SK-N-SH (cell line): ENCODE measurements around the gene CTRB1. TPM values are rescaled to one million over a fixed set of nuclear protein-coding genes. Genes with fewer than 3 reads are reported as not detected.
A peak's percentile ranks its signal among the peaks of the same experiment; 100 is the strongest.

Experiments
- CTCF ChIA-PET: fragments of 300-600, 350-600 bp; formaldehyde crosslinking; extraction: SDS; loops from one replicate; lab custom pipeline; 2021; lab: Yijun Ruan, JAX
- POLR2A ChIA-PET: fragments of 350-600 bp; sonication (Branson Sonifier 250); formaldehyde crosslinking; extraction: SDS; loops from one replicate; lab custom pipeline; 2020; ENCODE audit warnings: antibody characterized with exemption, inconsistent platforms; lab: Yijun Ruan, JAX
- DNase-seq: peaks from one replicate; pipeline ENCODE4 v3.0.0; 2012
- H2AFZ ChIP-seq: fragments of 200-600 bp; sonication (generic); 2 replicates; pipeline ENCODE4 v1.8.1; 2016; ENCODE audit warnings: antibody characterized with exemption, mild to moderate bottlenecking, low read depth
- H3F3A ChIP-seq: fragments of 200-600 bp; sonication (generic); replicated peaks from 2 replicates; pipeline ENCODE3; 2016; ENCODE audit warnings: antibody characterized with exemption, mild to moderate bottlenecking; ENCODE audit not compliant: insufficient read depth
- H3K27ac ChIP-seq, 2 experiments: fragments of 200-500 bp in 1 of 2; fragments of 200-600 bp in 1 of 2; sonication (Bioruptor generic) in 1 of 2; sonication (generic), shearing (Covaris generic) in 1 of 2; 2 replicates each; pipeline versions ENCODE4 v1.5.1 to v1.6.1; 2014 to 2016; ENCODE audit warnings: low read depth in 2 of 2, inconsistent platforms in 1 of 2, low read length in 1 of 2, mild to moderate bottlenecking in 1 of 2, mixed read lengths in 1 of 2
- H3K27me3 ChIP-seq: fragments of 200-600 bp; sonication (generic), shearing (Covaris generic); 2 replicates; pipeline ENCODE4 v1.6.1; 2016; ENCODE audit warnings: mixed run types; ENCODE audit not compliant: insufficient read depth
- H3K36me3 ChIP-seq, 2 experiments: fragments of 200-500 bp in 1 of 2; fragments of 200-600 bp in 1 of 2; sonication (Bioruptor generic) in 1 of 2; sonication (generic) in 1 of 2; replicated peaks in 1 of 2; 2 replicates each; pipeline versions ENCODE3 to v1.5.1; 2014 to 2016; ENCODE audit warnings: low read length in 1 of 2, mild to moderate bottlenecking in 1 of 2; ENCODE audit not compliant: insufficient read depth in 2 of 2, control insufficient read depth in 1 of 2
- H3K4me1 ChIP-seq, 2 experiments: fragments of 200-500 bp in 1 of 2; fragments of 200-600 bp in 1 of 2; sonication (Bioruptor generic) in 1 of 2; sonication (generic), shearing (Covaris generic) in 1 of 2; 2 replicates each; pipeline versions ENCODE4 v1.5.1 to v1.6.1; 2014 to 2016; ENCODE audit warnings: low read depth in 1 of 2, low read length in 1 of 2, mixed run types in 1 of 2; ENCODE audit not compliant: insufficient read depth in 2 of 2, control insufficient read depth in 1 of 2
- H3K4me2 ChIP-seq: fragments of 200-600 bp; sonication (generic), shearing (Covaris generic); 2 replicates; pipeline ENCODE4 v1.6.1; 2017; ENCODE audit warnings: mixed run types
- H3K4me3 ChIP-seq, 2 experiments: fragments of 200-500 bp in 1 of 2; fragments of 200-600 bp in 1 of 2; sonication (Bioruptor generic) in 1 of 2; sonication (generic), shearing (Covaris generic) in 1 of 2; 2 replicates each; pipeline versions ENCODE4 v1.5.1 to v1.8.1; 2014 to 2016; ENCODE audit warnings: low read depth in 2 of 2, inconsistent platforms in 1 of 2, low read length in 1 of 2, mild to moderate bottlenecking in 1 of 2, mixed read lengths in 1 of 2, moderate library complexity in 1 of 2
- H3K79me2 ChIP-seq: fragments of 200-600 bp; sonication (generic); 2 replicates; pipeline ENCODE4 v1.8.1; 2017; ENCODE audit warnings: mild to moderate bottlenecking; ENCODE audit not compliant: insufficient read depth
- H3K9ac ChIP-seq: fragments of 200-600 bp; sonication (generic); 2 replicates; pipeline ENCODE4 v1.6.1; 2017; ENCODE audit warnings: mixed run types
- H3K9me2 ChIP-seq: fragments of 200-600 bp; sonication (generic); 2 replicates; pipeline ENCODE4 v1.6.1; 2017; ENCODE audit warnings: mixed run types
- H3K9me3 ChIP-seq: fragments of 200-600 bp; sonication (generic); 2 replicates; pipeline ENCODE4 v1.6.1; 2017; ENCODE audit warnings: mixed run types, mild to moderate bottlenecking, moderate library complexity
- H4K20me1 ChIP-seq: fragments of 200-600 bp; sonication (generic); 2 replicates; pipeline ENCODE4 v1.6.1; 2017; ENCODE audit warnings: mild to moderate bottlenecking, mixed run types; ENCODE audit not compliant: insufficient read depth
- ELF1 ChIP-seq: IDR thresholded peaks from 2 replicates; pipeline ENCODE4 v1.4.0; 2012
- EP300 ChIP-seq, 2 experiments: IDR thresholded peaks; 2 replicates each; pipeline versions ENCODE4 v1.4.0 to v1.6.1; 2012; ENCODE audit warnings: borderline replicate concordance in 1 of 2, low read depth in 1 of 2, low read length in 1 of 2
- FOSL2 ChIP-seq: IDR thresholded peaks from 2 replicates; pipeline ENCODE4 v1.4.0; 2012; ENCODE audit warnings: low read depth, mild to moderate bottlenecking, moderate library complexity, borderline replicate concordance
- FOXM1 ChIP-seq: IDR thresholded peaks from 2 replicates; pipeline ENCODE4 v1.4.0; 2012; ENCODE audit warnings: low read depth, mild to moderate bottlenecking
- GABPA ChIP-seq: IDR thresholded peaks from 2 replicates; pipeline ENCODE4 v1.4.0; 2012; ENCODE audit warnings: low read depth, mild to moderate bottlenecking
- GATA2 ChIP-seq: sonication (generic); formaldehyde crosslinking; IDR thresholded peaks from 2 replicates; pipeline ENCODE4 v1.5.0; 2020; ENCODE audit warnings: mild to moderate bottlenecking, missing genetic modification reagents
- JUND ChIP-seq: IDR thresholded peaks from 2 replicates; pipeline ENCODE4 v1.4.0; 2012
- NFIC ChIP-seq: IDR thresholded peaks from 2 replicates; pipeline ENCODE4 v1.4.0; 2012; ENCODE audit warnings: borderline replicate concordance
- NRF1 ChIP-seq: IDR thresholded peaks from 2 replicates; pipeline ENCODE4 v1.6.1; 2012; ENCODE audit warnings: low read depth, mild to moderate bottlenecking, low read length
- RAD21 ChIP-seq: IDR thresholded peaks from 2 replicates; pipeline ENCODE4 v1.6.1; 2012; ENCODE audit warnings: mild to moderate bottlenecking, low read length
- RCOR1 ChIP-seq: fragments of 150-350 bp; IDR thresholded peaks from 2 replicates; pipeline ENCODE4 v1.6.1; 2017; ENCODE audit warnings: antibody characterized with exemption, low read length
- RFX5 ChIP-seq: IDR thresholded peaks from 2 replicates; pipeline ENCODE4 v1.6.1; 2012; ENCODE audit warnings: mild to moderate bottlenecking, improper control_type of control experiment, low read length
- RXRA ChIP-seq: IDR thresholded peaks from 2 replicates; pipeline ENCODE4 v1.4.0; 2012; ENCODE audit warnings: low read depth, mild to moderate bottlenecking, borderline replicate concordance
- SIN3A ChIP-seq: IDR thresholded peaks from 2 replicates; pipeline ENCODE4 v1.6.1; 2012; ENCODE audit warnings: low read depth, mild to moderate bottlenecking, low read length, moderate library complexity, borderline replicate concordance
- SMC3 ChIP-seq: IDR thresholded peaks from 2 replicates; pipeline ENCODE4 v1.6.1; 2012; ENCODE audit warnings: low read depth, low read length, improper control_type of control experiment
- TCF12 ChIP-seq: IDR thresholded peaks from 2 replicates; pipeline ENCODE4 v1.4.0; 2012
- ZBTB33 ChIP-seq: IDR thresholded peaks from 2 replicates; pipeline ENCODE4 v1.4.0; 2012; ENCODE audit warnings: low read depth, borderline replicate concordance
- WGBS: methylation state at CpG from one replicate; pipeline ENCODE4 v1.1.6; 2017; ENCODE audit warnings: low lambda C conversion rate; 5-methylcytosine and 5-hydroxymethylcytosine counted together
- polyA plus RNA-seq, 3 experiments: library from polyadenylated mRNA; depleted of rRNA; stranded (reverse); fragments of >200 nt; gene quantifications; 2 replicates each; pipeline ENCODE4 v1.2.3, GENCODE V29; 2012
- TF ChIP-seq, protein P1 (sequence below): fragments of 150-350 bp; IDR thresholded peaks from 2 replicates; pipeline ENCODE4 v1.6.1; 2017; ENCODE audit warnings: antibody characterized with exemption, low read length, low read depth, borderline replicate concordance
- TF ChIP-seq, protein P2 (sequence below): fragments of 150-350 bp; IDR thresholded peaks from 2 replicates; pipeline ENCODE4 v1.6.1; 2016; ENCODE audit warnings: mild to moderate bottlenecking, low read depth, low read length
- TF ChIP-seq, protein P3 (sequence below): IDR thresholded peaks from 2 replicates; pipeline ENCODE4; 2012

Gene CTRB1
- polyA plus RNA-seq, 1 of the 3 experiments (the other 2 are of a cell fraction) = not detected

GRCh38 chr16:75237398-75238131 is 18.8 kb downstream of the CTRB1 start:
- peak overlapping the region; percentile 72 for H3K9ac ChIP-seq
- H3K9me3 ChIP-seq = no peaks in the 10 kb centered on the region
- H3K79me2 ChIP-seq = peaks cover 99% of the 10 kb centered on the region
- 100% methylated on average over 3 of the region's 18 CpGs for WGBS
- peak overlapping the region; percentile 85 to 95; a peak in 3 of 4 replicates for H3K27ac ChIP-seq
- H3K36me3 ChIP-seq = peaks cover 23 to 56% of the 10 kb centered on the region in 2 experiments
- no peak overlapping the region for H3K4me3 ChIP-seq
- H4K20me1 ChIP-seq = peaks cover 67% of the 10 kb centered on the region
- H2AFZ ChIP-seq = no peak overlapping the region
- peaks cover 29% of the 10 kb centered on the region for H3F3A ChIP-seq
- no peaks in the 10 kb centered on the region for H3K9me2 ChIP-seq
- TF ChIP-seq GATA2 (no peak), NRF1 (no peak), SIN3A (no peak), RFX5 (no peak), NFIC (no peak), ZBTB33 (no peak), RXRA (no peak), ELF1 (no peak), EP300 (IDR thresholded peaks at IDR 0.05; ENCODE audit: borderline replicate concordance in 1 of 2, low read depth in 1 of 2, low read length in 1 of 2) (no peak), JUND (no peak), SMC3 (no peak)
- TF ChIP-seq, protein P1, sequence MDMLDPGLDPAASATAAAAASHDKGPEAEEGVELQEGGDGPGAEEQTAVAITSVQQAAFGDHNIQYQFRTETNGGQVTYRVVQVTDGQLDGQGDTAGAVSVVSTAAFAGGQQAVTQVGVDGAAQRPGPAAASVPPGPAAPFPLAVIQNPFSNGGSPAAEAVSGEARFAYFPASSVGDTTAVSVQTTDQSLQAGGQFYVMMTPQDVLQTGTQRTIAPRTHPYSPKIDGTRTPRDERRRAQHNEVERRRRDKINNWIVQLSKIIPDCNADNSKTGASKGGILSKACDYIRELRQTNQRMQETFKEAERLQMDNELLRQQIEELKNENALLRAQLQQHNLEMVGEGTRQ = no peak
- CTCF ChIA-PET = interaction anchor here (1.3 to 5.4 kb wide), 4 partner anchors 38 to 147 kb away, joined by 3 to 72 read pairs (median 6); no protein-coding TSS in a partner anchor
- no peaks in the 10 kb centered on the region for H3K27me3 ChIP-seq
- POLR2A ChIA-PET = no interaction called here
- H3K4me1 ChIP-seq = peaks cover 41 to 52% of the 10 kb centered on the region in 2 experiments
- peak overlapping the region; percentile 86 for H3K4me2 ChIP-seq
- no peak for DNase-seq

DNA sequence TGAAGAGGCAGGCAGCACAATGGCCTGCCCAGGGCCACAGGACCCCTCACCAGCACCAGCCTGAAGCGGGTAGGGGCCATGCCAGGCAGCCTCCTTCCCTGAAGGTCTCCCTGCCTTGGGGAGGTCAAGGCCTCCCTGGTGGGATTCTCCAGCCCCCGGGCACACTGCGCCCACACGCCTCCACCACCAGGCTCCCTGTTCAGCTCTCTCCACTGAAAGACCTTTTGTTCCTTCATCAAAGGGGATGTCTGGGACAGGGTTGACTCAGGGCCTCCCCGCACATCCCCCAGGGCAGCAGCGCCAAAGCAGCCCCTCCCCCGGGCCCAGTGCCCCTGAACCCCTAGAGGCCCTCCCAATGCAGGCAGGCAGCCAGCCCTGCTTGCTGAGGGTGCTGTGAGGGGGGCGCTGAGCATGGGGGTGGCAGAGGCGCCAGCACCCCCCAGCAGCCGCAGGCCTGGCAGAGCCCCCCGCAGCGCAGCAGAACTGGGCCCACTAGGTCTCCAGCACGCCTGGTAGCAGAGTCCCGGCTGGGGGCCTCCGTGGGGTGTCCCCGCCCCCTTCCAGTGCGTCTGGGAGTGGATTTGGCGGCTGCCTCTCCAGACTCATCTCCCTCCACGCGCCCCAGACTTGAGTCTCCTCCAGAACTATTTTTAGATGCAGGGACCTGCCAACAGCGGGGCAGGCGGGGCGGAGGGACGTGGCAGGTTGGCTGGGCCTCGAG is 19.5 kb downstream of the CTRB1 start:
- ChIA-PET POLR2A (no interaction called here), CTCF (interaction anchor here (1.1 to 2.8 kb wide), 4 partner anchors 39 to 410 kb away, joined by 3 to 16 read pairs (median 6); no protein-coding TSS in a partner anchor)
- 37% methylated on average over 6 of the region's 25 CpGs for whole genome bisulfite sequencing
- Histone ChIP-seq H3K36me3 (peaks cover 16 to 54% of the 10 kb centered on the region in 2 experiments), H2AFZ (no peak overlapping the region), H4K20me1 (peaks cover 62% of the 10 kb centered on the region), H3K9me2 (no peaks in the 10 kb centered on the region), H3F3A (peaks cover 26% of the 10 kb centered on the region), H3K27ac (peak overlapping the region; percentile 85 to 95), H3K9ac (peak overlapping the region; percentile 72), H3K27me3 (no peaks in the 10 kb centered on the region), H3K4me2 (peak overlapping the region; percentile 86), H3K4me1 (peaks cover 41 to 57% of the 10 kb centered on the region in 2 experiments), H3K9me3 (no peaks in the 10 kb centered on the region), H3K4me3 (peak overlapping the region in 1 of 2 experiments; percentile 41; a peak in 2 of 4 replicates), H3K79me2 (peaks cover 99% of the 10 kb centered on the region)
- DNase-seq = peak; percentile 71
- TF ChIP-seq RAD21 = no peak
- no peak for TF ChIP-seq RFX5
- no peak for TF ChIP-seq GABPA
- TF ChIP-seq, protein P2, sequence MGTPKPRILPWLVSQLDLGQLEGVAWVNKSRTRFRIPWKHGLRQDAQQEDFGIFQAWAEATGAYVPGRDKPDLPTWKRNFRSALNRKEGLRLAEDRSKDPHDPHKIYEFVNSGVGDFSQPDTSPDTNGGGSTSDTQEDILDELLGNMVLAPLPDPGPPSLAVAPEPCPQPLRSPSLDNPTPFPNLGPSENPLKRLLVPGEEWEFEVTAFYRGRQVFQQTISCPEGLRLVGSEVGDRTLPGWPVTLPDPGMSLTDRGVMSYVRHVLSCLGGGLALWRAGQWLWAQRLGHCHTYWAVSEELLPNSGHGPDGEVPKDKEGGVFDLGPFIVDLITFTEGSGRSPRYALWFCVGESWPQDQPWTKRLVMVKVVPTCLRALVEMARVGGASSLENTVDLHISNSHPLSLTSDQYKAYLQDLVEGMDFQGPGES = no peak
- peak; percentile 32; the same call in 1 of the 2 replicates for TF ChIP-seq FOXM1
- no peak for TF ChIP-seq GATA2
- TF ChIP-seq, protein P1 = no peak
- no peak for TF ChIP-seq ELF1
- peak; percentile 57; the same call in 1 of the 2 replicates for TF ChIP-seq TCF12
- TF ChIP-seq RCOR1 = no peak
- peak; percentile 14; the same call in 1 of the 2 replicates for TF ChIP-seq FOSL2
- TF ChIP-seq SIN3A = no peak
- TF ChIP-seq, protein P3, sequence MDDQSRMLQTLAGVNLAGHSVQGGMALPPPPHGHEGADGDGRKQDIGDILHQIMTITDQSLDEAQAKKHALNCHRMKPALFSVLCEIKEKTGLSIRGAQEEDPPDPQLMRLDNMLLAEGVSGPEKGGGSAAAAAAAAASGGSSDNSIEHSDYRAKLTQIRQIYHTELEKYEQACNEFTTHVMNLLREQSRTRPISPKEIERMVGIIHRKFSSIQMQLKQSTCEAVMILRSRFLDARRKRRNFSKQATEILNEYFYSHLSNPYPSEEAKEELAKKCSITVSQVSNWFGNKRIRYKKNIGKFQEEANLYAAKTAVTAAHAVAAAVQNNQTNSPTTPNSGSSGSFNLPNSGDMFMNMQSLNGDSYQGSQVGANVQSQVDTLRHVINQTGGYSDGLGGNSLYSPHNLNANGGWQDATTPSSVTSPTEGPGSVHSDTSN = peak; percentile 38
- TF ChIP-seq NFIC = peak; percentile 93
